HG03039 (cell line): Measurements from ENCODE around the gene SELENOO.

Source experiments
- ATAC-seq: cut with Tn5 transposase; IDR thresholded peaks from one replicate; pipeline ENCODE4 v1.9.1; 2021; ENCODE audit warnings: mild to moderate bottlenecking, moderate library complexity; ENCODE audit not compliant: unreplicated experiment

Gene SELENOO

DNA sequence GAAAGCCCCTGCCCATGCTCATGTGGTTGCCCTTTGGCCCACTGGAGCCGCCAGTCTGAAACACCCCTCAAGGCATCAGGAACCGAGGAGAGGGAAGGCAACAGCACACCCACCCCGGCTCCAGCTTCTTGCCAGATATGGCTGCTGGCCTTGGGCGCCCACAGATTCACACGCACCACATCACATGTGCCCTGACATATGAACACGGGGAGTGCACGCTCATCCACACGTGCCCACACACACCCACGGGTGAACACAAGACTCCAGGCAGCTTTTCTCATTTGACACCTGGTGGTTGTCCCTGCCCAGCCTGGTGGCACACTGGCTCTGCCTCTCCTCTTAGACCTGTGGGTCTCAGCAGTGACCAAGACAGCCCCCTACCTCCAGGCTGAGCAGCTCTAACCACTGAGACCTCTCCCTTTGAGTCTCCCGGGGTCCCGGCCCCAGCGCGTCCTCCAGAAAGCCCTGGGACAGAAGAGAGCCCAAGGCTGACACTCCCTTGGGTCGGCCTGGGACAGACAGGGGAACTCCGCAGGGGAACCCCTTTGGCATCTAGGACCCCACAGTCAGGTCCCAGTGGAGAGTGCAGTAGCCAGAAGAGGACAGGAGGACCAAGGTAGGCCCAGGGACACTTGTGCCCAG is 63.4 kb downstream of the SELENOO start:
- no peak for ATAC-seq

DNA sequence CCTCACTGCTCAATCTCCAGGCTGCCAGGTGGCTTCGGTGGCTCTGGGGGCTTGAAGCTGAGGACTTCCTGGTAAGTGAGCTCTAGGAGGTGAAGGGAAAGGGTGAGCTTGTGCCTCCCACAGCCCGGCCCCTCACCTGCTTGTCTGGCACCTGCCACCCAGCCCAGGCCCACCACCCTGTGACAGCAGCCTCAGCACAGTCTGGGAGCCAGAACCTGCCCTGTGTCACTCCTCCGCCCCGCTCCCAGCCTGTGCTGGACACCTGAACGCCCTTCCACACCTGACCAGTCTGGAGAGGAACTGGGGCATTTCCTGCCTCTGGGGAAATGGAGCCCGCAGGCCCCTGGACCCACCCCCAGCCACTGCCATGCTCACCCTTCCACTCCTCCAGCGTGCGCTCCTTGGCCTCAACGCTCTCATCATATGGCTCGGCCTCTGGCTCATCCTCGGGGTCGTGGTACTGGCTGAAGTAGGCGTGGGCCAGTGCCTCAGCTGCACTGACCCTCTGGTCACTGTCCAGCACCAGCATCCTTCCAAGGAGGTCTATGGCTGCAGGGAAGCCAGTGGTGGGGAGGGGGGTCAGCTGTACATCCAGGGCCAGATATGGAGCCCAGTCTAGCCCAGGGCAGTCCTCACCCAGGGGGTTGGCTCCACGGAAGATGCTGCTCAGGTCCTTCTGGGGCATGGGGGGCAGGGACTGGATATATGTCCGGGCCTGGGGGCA is 64.3 kb downstream of the SELENOO start:
- ATAC-seq = no peak

DNA sequence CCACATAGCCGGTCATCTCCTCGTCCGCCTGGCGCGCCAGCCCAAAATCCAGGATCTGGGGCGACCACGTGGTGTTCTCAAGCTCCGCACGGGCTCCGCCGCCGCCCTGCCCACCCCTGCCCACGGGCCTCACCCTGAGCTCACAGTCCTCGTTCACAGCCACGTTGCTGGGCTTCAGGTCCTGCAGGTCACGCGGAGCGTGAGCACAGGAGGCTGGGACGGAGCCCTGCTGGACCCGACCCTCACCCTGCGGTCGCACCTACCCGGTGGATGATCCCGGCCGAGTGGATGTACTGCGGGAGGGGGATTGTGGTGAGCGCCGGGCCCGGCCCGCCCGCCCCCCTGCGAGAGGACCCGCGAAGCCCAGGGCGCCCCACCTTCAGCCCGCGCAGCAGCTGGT is 66.2 kb downstream of the SELENOO start:
- no peak for ATAC-seq
